ENCODE results near the gene NHS.

GRCh38 chrX:17501746-17502145 lies 126.7 kb downstream of the NHS start:
- TF ChIP-seq CTCF (IDR thresholded peaks at IDR 0.05), result no peak
- no peak for TF ChIP-seq POLR2A (IDR thresholded peaks at IDR 0.05)

Measured in thyroid gland (tissue), 4 donors.